Inflammatory macrophage (primary cell): ENCODE measurements around the gene RBM22.
"Not testable (repeated sequence)": the region's sequence is repeated elsewhere in the genome, so short reads cannot be mapped to it uniquely, and the experiment has no call there.

Source experiments
- DNase-seq, 2 donors: peaks; one replicate each; pipeline ENCODE4 v3.0.0-alpha.2; 2020 to 2022
- total RNA-seq, 18 experiments: gene quantifications; one replicate each; lab custom pipeline; 2026; ENCODE audit warnings: mixed read lengths in 6 of 18, inconsistent platforms in 2 of 18; lab: John Stamatoyannopoulos, UW

The RBM22 gene
- total RNA-seq, result 38.6 to 61.4 (median 51.3) reads per million in 18 experiments

- peak; percentile 89 to 93 for DNase-seq
These were observed at the start of gene RBM22 for GRCh38 chr5:150700594-150701377. TSS of gene RBM22 (minus strand) at chr5:150701062. CDS start at chr5:150700985, 77 bp downstream.

- no peak for DNase-seq
These were observed 49.6 kb upstream of the RBM22 start for GRCh38 chr5:150750469-150750868.

- DNase-seq, result not testable (repeated sequence)
These were observed 42.3 kb upstream of the RBM22 start for GRCh38 chr5:150743142-150743488.

- DNase-seq, result not testable (repeated sequence)
These were observed 41.7 kb upstream of the RBM22 start for GRCh38 chr5:150742455-150743141.

- DNase-seq, result no peak
These were observed 40.1 kb upstream of the RBM22 start for GRCh38 chr5:150740992-150741391.

- DNase-seq, result no peak
These were observed 38.0 kb upstream of the RBM22 start for GRCh38 chr5:150738862-150739261.

GRCh38 chr5:150734579-150735384, 33.9 kb upstream of the RBM22 start:
- DNase-seq, result peak; percentile 93 to 95

GRCh38 chr5:150731669-150732242, 30.9 kb upstream of the RBM22 start:
- peak; percentile 72 to 81 for DNase-seq

GRCh38 chr5:150729859-150730258, 29.0 kb upstream of the RBM22 start:
- no peak for DNase-seq

GRCh38 chr5:150723845-150724244, 23.0 kb upstream of the RBM22 start:
- DNase-seq, result no peak

- DNase-seq, result no peak
These were observed 9.3 kb upstream of the RBM22 start for GRCh38 chr5:150710165-150710564.

- DNase-seq, result no peak
These were observed 6.0 kb upstream of the RBM22 start for GRCh38 chr5:150706776-150707390.

- DNase-seq, result peak; percentile 85 to 86
These were observed 2.9 kb upstream of the RBM22 start for GRCh38 chr5:150703762-150704161.

- DNase-seq, result no peak
These were observed 642 bp downstream of the RBM22 start for GRCh38 chr5:150700246-150700593.

- no peak for DNase-seq
These were observed 6.2 kb downstream of the RBM22 start for GRCh38 chr5:150694612-150695011.

- DNase-seq, result no peak
These were observed 8.6 kb downstream of the RBM22 start for GRCh38 chr5:150692276-150692675.

- DNase-seq, result no peak
These were observed 10.1 kb downstream of the RBM22 start for GRCh38 chr5:150690760-150691159.

- DNase-seq, result no peak
These were observed 11.7 kb downstream of the RBM22 start for GRCh38 chr5:150689120-150689519.

GRCh38 chr5:150676578-150676977, 24.3 kb downstream of the RBM22 start:
- DNase-seq, result no peak

GRCh38 chr5:150675069-150675468, 25.8 kb downstream of the RBM22 start:
- peak; percentile 60 to 84 for DNase-seq

GRCh38 chr5:150674341-150674821, 26.5 kb downstream of the RBM22 start:
- DNase-seq, result no peak

GRCh38 chr5:150672884-150673275, 28.0 kb downstream of the RBM22 start:
- no peak for DNase-seq
